HG03103 (cell line): ENCODE measurements around the gene PATL1.
"Not testable (repeated sequence)": the region's sequence is repeated elsewhere in the genome, so short reads cannot be mapped to it uniquely, and the experiment has no call there.

Experiments
- ATAC-seq: cut with Tn5 transposase; IDR thresholded peaks from one replicate; pipeline ENCODE4 v1.9.1; 2021; ENCODE audit warnings: low read depth; ENCODE audit not compliant: unreplicated experiment

The PATL1 gene

GRCh38 chr11:59668950-59669610 is at the start of gene PATL1:
TSS of gene PATL1 (minus strand) at chr11:59669037. CDS start at chr11:59668895, 142 bp downstream.
- ATAC-seq = peak; percentile 95

- no peak for ATAC-seq
These were observed 47.2 kb upstream of the PATL1 start for GRCh38 chr11:59716051-59716450.

- no peak for ATAC-seq
These were observed 44.9 kb upstream of the PATL1 start, which contains the start of gene OR10V1 for GRCh38 chr11:59713745-59714144. TSS of gene OR10V1 (minus strand) at chr11:59713845. CDS start at chr11:59713845, 0 bp downstream.

GRCh38 chr11:59710136-59710847 is 41.5 kb upstream of the PATL1 start:
- ATAC-seq = no peak

- ATAC-seq = no peak
These were observed 39.7 kb upstream of the PATL1 start for GRCh38 chr11:59708537-59708936.

GRCh38 chr11:59707371-59707770 is 38.5 kb upstream of the PATL1 start:
- no peak for ATAC-seq

- no peak for ATAC-seq
These were observed 37.9 kb upstream of the PATL1 start for GRCh38 chr11:59706518-59707285.

GRCh38 chr11:59705294-59705693 is 36.5 kb upstream of the PATL1 start:
- ATAC-seq = no peak

GRCh38 chr11:59703515-59703914 is 34.7 kb upstream of the PATL1 start:
- ATAC-seq = not testable (repeated sequence)

- ATAC-seq = not testable (repeated sequence)
These were observed 31.3 kb upstream of the PATL1 start for GRCh38 chr11:59700157-59700556.

GRCh38 chr11:59698506-59698905 is 29.7 kb upstream of the PATL1 start:
- ATAC-seq = no peak

- ATAC-seq = no peak
These were observed 24.1 kb upstream of the PATL1 start for GRCh38 chr11:59692915-59693314.

GRCh38 chr11:59691156-59691555 is 22.3 kb upstream of the PATL1 start:
- no peak for ATAC-seq

- ATAC-seq = no peak
These were observed 20.2 kb upstream of the PATL1 start for GRCh38 chr11:59689015-59689414.

- ATAC-seq = not testable (repeated sequence)
These were observed 12.5 kb upstream of the PATL1 start for GRCh38 chr11:59681260-59681725.

- peak; percentile 96 for ATAC-seq
These were observed 11.7 kb upstream of the PATL1 start for GRCh38 chr11:59680287-59681154.

- no peak for ATAC-seq
These were observed 10.5 kb upstream of the PATL1 start for GRCh38 chr11:59679347-59679746.

GRCh38 chr11:59678813-59679165 is 10.0 kb upstream of the PATL1 start:
- no peak for ATAC-seq

GRCh38 chr11:59678118-59678812 is 9.4 kb upstream of the PATL1 start:
- ATAC-seq = no peak

- no peak for ATAC-seq
These were observed 7.4 kb upstream of the PATL1 start for GRCh38 chr11:59676205-59676604.
